GM23338 (cell line): ENCODE data around the gene DECR2. TPM values are rescaled to one million over a fixed set of nuclear protein-coding genes. Genes with fewer than 3 reads are reported as not detected.

Experiments used
- ATAC-seq: fragments of 200-7000 bp; cut with Tn5 transposase; 3 replicates; pipeline ENCODE4 v1.9.1; 2020
- DNase-seq: peaks from one replicate; pipeline ENCODE4 v3.0.0-alpha.2; 2015; ENCODE audit warnings: low spot score
- H2AFZ ChIP-seq: fragments of 200-600 bp; sonication (generic); 2 replicates; pipeline ENCODE4 v1.8.0; 2016; ENCODE audit warnings: antibody characterized with exemption, mild to moderate bottlenecking, moderate library complexity
- H3F3A ChIP-seq: fragments of 200-600 bp; sonication (generic); replicated peaks from 2 replicates; pipeline ENCODE4 v1.8.0; 2017; ENCODE audit warnings: antibody characterized with exemption, mixed run types, low read depth
- H3K27ac ChIP-seq: fragments of 200-600 bp; sonication (generic); 2 replicates; pipeline ENCODE4 v1.6.1; 2016; ENCODE audit warnings: low read depth
- H3K27me3 ChIP-seq: fragments of 200-600 bp; sonication (generic); 2 replicates; pipeline ENCODE4 v1.8.0; 2016; ENCODE audit warnings: mild to moderate bottlenecking, mixed run types, moderate library complexity; ENCODE audit not compliant: insufficient read depth
- H3K36me3 ChIP-seq: fragments of 200-600 bp; sonication (generic); 2 replicates; pipeline ENCODE4 v1.8.0; 2016; ENCODE audit warnings: mild to moderate bottlenecking; ENCODE audit not compliant: insufficient read depth
- H3K4me1 ChIP-seq: fragments of 200-600 bp; sonication (generic); 2 replicates; pipeline ENCODE4 v1.8.0; 2016; ENCODE audit warnings: mild to moderate bottlenecking, moderate library complexity; ENCODE audit not compliant: insufficient read depth
- H3K4me2 ChIP-seq: fragments of 200-600 bp; sonication (generic); 2 replicates; pipeline ENCODE4 v1.7.1; 2017; ENCODE audit warnings: mixed run types
- H3K4me3 ChIP-seq: fragments of 200-600 bp; sonication (generic); 2 replicates; pipeline ENCODE4 v1.6.1; 2016; ENCODE audit warnings: mixed run types
- H3K79me2 ChIP-seq: fragments of 200-600 bp; sonication (generic); replicated peaks from 2 replicates; pipeline ENCODE4 v1.8.0; 2017; ENCODE audit warnings: mild to moderate bottlenecking; ENCODE audit not compliant: insufficient read depth
- H3K9me2 ChIP-seq: fragments of 200-600 bp; sonication (generic); 2 replicates; pipeline ENCODE4 v1.8.0; 2017; ENCODE audit not compliant: insufficient read depth
- H4K20me1 ChIP-seq: fragments of 200-600 bp; sonication (generic); replicated peaks from 2 replicates; pipeline ENCODE4 v1.8.0; 2017; ENCODE audit warnings: mild to moderate bottlenecking; ENCODE audit not compliant: insufficient read depth
- H3K27ac Mint-ChIP-seq: 2 replicates; pipeline ENCODE4 v1.8.0; 2020; ENCODE audit warnings: inconsistent platforms, mild to moderate bottlenecking, moderate library complexity, mixed read lengths
- H3K27me3 Mint-ChIP-seq: 3 replicates; pipeline ENCODE4 v1.8.0; 2022; ENCODE audit warnings: low read depth, mild to moderate bottlenecking, moderate library complexity, mixed read lengths, inconsistent platforms; ENCODE audit not compliant: insufficient read depth, poor library complexity
- H3K36me3 Mint-ChIP-seq: 3 replicates; pipeline ENCODE4 v1.8.0; 2021; ENCODE audit warnings: low read depth, mild to moderate bottlenecking, inconsistent platforms, moderate library complexity, mixed read lengths
- H3K4me1 Mint-ChIP-seq: 3 replicates; pipeline ENCODE4 v1.8.0; 2020; ENCODE audit warnings: mild to moderate bottlenecking, inconsistent platforms, mixed read lengths
- H3K4me3 Mint-ChIP-seq: 3 replicates; pipeline ENCODE4 v1.8.0; 2021; ENCODE audit warnings: moderate library complexity, mild to moderate bottlenecking, inconsistent platforms, mixed read lengths
- H3K9me3 Mint-ChIP-seq: 3 replicates; pipeline ENCODE4 v1.8.0; 2020; ENCODE audit warnings: moderate library complexity, mild to moderate bottlenecking, inconsistent platforms, mixed read lengths
- CREB1 ChIP-seq: fragments of 250-450 bp; sonication (Bioruptor Pico); IDR thresholded peaks from 2 replicates; pipeline ENCODE4 v1.5.0; 2020; ENCODE audit warnings: low read depth, mild to moderate bottlenecking, moderate library complexity
- CTCF ChIP-seq, 2 experiments: fragments of 200-600 bp in 1 of 2; sonication (generic) in 1 of 2; conservative IDR thresholded peaks; 2 replicates each; pipeline versions ENCODE4 v1.5.1 to v1.6.1; 2016 to 2017; ENCODE audit warnings: antibody characterized with exemption in 2 of 2, low read depth in 2 of 2, mild to moderate bottlenecking in 2 of 2, moderate library complexity in 1 of 2
- EZH2 ChIP-seq: fragments of 200-600 bp; sonication (generic); IDR thresholded peaks from one replicate; pipeline ENCODE4 v1.8.0; 2017; ENCODE audit warnings: antibody characterized with exemption, mild to moderate bottlenecking, low read depth; ENCODE audit not compliant: unreplicated experiment
- EZH2phosphoT487 ChIP-seq: fragments of 200-600 bp; sonication (generic); IDR thresholded peaks from one replicate; pipeline ENCODE4 v1.8.1; 2018; ENCODE audit warnings: antibody characterized with exemption; ENCODE audit not compliant: unreplicated experiment
- JUNB ChIP-seq: IDR thresholded peaks from one replicate; pipeline ENCODE4 v1.6.1; 2016; ENCODE audit warnings: antibody characterized with exemption; ENCODE audit not compliant: unreplicated experiment
- NANOG ChIP-seq: IDR thresholded peaks from 2 replicates; pipeline ENCODE4 v1.6.1; 2016; ENCODE audit warnings: antibody characterized with exemption, borderline replicate concordance
- POLR2AphosphoS5 ChIP-seq: IDR thresholded peaks from 2 replicates; pipeline ENCODE4 v1.6.1; 2016; ENCODE audit warnings: antibody characterized with exemption, low read depth
- REST ChIP-seq: IDR thresholded peaks from one replicate; pipeline ENCODE4 v1.6.1; 2018; ENCODE audit warnings: antibody characterized with exemption; ENCODE audit not compliant: unreplicated experiment
- STAT1 ChIP-seq: IDR thresholded peaks from one replicate; pipeline ENCODE4 v1.6.1; 2016; ENCODE audit warnings: antibody characterized with exemption; ENCODE audit not compliant: unreplicated experiment
- polyA plus RNA-seq: library from polyadenylated mRNA; unstranded; fragments of >200 nt; fragmentation: Nextera tagmentation; extraction: Ambion mirVana; gene quantifications from 2 replicates; pipeline ENCODE4 v1.2.1, GENCODE V29; 2016
- total RNA-seq: library from RNA; depleted of rRNA; stranded (reverse); fragments of >200 nt; shearing (Covaris generic); gene quantifications from 2 replicates; pipeline ENCODE4 v1.2.3, GENCODE V29; 2014

Gene DECR2
- total and polyA plus RNA-seq, 2 experiments from 2014 or later: 20.3 to 26.9 TPM

GRCh38 chr16:399340-400019 is 2.2 kb upstream of the DECR2 start:
- no peak for DNase-seq
- Mint-ChIP-seq H3K27ac (no peak overlapping the region), H3K4me3 (no peak overlapping the region), H3K36me3 (peaks cover 22% of the 10 kb centered on the region), H3K27me3 (peaks cover 28% of the 10 kb centered on the region), H3K4me1 (peaks cover 29% of the 10 kb centered on the region), H3K9me3 (peaks cover 5% of the 10 kb centered on the region; the same call in 2 of the 3 replicates)
- H2AFZ ChIP-seq: no peak overlapping the region
- no peaks in the 10 kb centered on the region for H3K9me2 ChIP-seq
- no peaks in the 10 kb centered on the region for H3K27me3 ChIP-seq
- H3K36me3 ChIP-seq: no peaks in the 10 kb centered on the region; the same call in 1 of the 2 replicates
- peak overlapping the region; percentile 50; the same call in 1 of the 2 replicates for H3K27ac ChIP-seq
- no peak overlapping the region for H3K4me3 ChIP-seq
- peaks cover 20% of the 10 kb centered on the region for H3K4me1 ChIP-seq
- no peak overlapping the region for H3K4me2 ChIP-seq
- H4K20me1 ChIP-seq: no peaks in the 10 kb centered on the region; the same call in 1 of the 2 replicates
- H3F3A ChIP-seq: peaks cover 38% of the 10 kb centered on the region
- H3K79me2 ChIP-seq: peaks cover 5% of the 10 kb centered on the region; the same call in 1 of the 2 replicates
- ATAC-seq: no peak
- TF ChIP-seq EZH2: no peak
- no peak for TF ChIP-seq CTCF (conservative IDR thresholded peaks at IDR 0.05; ENCODE audit: low read depth in 2 of 2)
- no peak for TF ChIP-seq STAT1
- no peak for TF ChIP-seq JUNB
- TF ChIP-seq EZH2phosphoT487: no peak
- no peak for TF ChIP-seq REST
- no peak for TF ChIP-seq POLR2AphosphoS5
- no peak for TF ChIP-seq CREB1 (CRISPR knock-in tag)

GRCh38 chr16:400061-400591 is 1.6 kb upstream of the DECR2 start:
- Mint-ChIP-seq H3K4me3 (peak overlapping the region; percentile 81), H3K4me1 (peaks cover 29% of the 10 kb centered on the region), H3K36me3 (peaks cover 22% of the 10 kb centered on the region), H3K27me3 (peaks cover 28% of the 10 kb centered on the region), H3K9me3 (peaks cover 5% of the 10 kb centered on the region; the same call in 2 of the 3 replicates), H3K27ac (no peak overlapping the region)
- H3K4me1 ChIP-seq: peaks cover 20% of the 10 kb centered on the region
- DNase-seq: peak; percentile 36
- H3K27me3 ChIP-seq: no peaks in the 10 kb centered on the region
- peaks cover 5% of the 10 kb centered on the region; the same call in 1 of the 2 replicates for H3K79me2 ChIP-seq
- H3F3A ChIP-seq: peaks cover 37% of the 10 kb centered on the region
- H2AFZ ChIP-seq: no peak overlapping the region
- H3K9me2 ChIP-seq: no peaks in the 10 kb centered on the region
- peak overlapping the region; percentile 90 for H3K4me2 ChIP-seq
- no peak for ATAC-seq
- H3K36me3 ChIP-seq: no peaks in the 10 kb centered on the region; the same call in 1 of the 2 replicates
- no peaks in the 10 kb centered on the region; the same call in 1 of the 2 replicates for H4K20me1 ChIP-seq
- H3K27ac ChIP-seq: peak overlapping the region; percentile 81
- H3K4me3 ChIP-seq: peak overlapping the region; percentile 90
- TF ChIP-seq REST (no peak), CREB1 (CRISPR knock-in tag) (no peak), POLR2AphosphoS5 (no peak), NANOG (no peak), EZH2phosphoT487 (no peak)
